GM18951 (cell line): Measurements from ENCODE around the gene KAT2A.

Source experiments
- POLR2A ChIP-seq: IDR thresholded peaks from 4 replicates; pipeline ENCODE4 v1.6.1; 2011; ENCODE audit warnings: mild to moderate bottlenecking; ENCODE audit not compliant: insufficient read length, insufficient read depth; ENCODE audit errors: extremely low read depth
- in situ Hi-C: fragments of 300-500 bp; cut with MboI; formaldehyde crosslinking; loops from one replicate; pipeline ENCODE4 v1.12.0; 2022; ENCODE audit warnings: low sequenced_read_pairs, mixed read lengths, inconsistent platforms; ENCODE audit not compliant: unreplicated experiment

Gene KAT2A

GRCh38 chr17:42116705-42117396 lies 4.3 kb downstream of the KAT2A start:
- TF ChIP-seq POLR2A, result no peak
- in situ Hi-C loops, result loop anchor here (10.0 kb wide), 2 partner anchors 92 to 152 kb away; partner anchors contain the start of genes CNP and NKIRAS2

GRCh38 chr17:42114118-42114517 lies 7.0 kb downstream of the KAT2A start:
- in situ Hi-C loops, result loop anchor here (10.0 kb wide), 2 partner anchors 89 to 149 kb away; partner anchors contain the start of genes CNP and NKIRAS2
- no peak for TF ChIP-seq POLR2A

- no peak for TF ChIP-seq POLR2A
- in situ Hi-C loops, result loop anchor here (10.0 kb wide), 2 partner anchors 89 to 149 kb away; partner anchors contain the start of genes CNP and NKIRAS2
Observed at GRCh38 chr17:42113293-42114069, 7.7 kb downstream of the KAT2A start.

- in situ Hi-C loops, result loop anchor here (10.0 kb wide), 2 partner anchors 88 to 148 kb away; partner anchors contain the start of genes CNP and NKIRAS2
- peak; percentile 90 for TF ChIP-seq POLR2A
Observed at GRCh38 chr17:42112552-42113176, 8.5 kb downstream of the KAT2A start, which contains the start of gene DHX58. TSS of gene DHX58 (minus strand) at chr17:42112714. CDS start at chr17:42111892, 822 bp downstream.

GRCh38 chr17:42111871-42112551 lies 9.2 kb downstream of the KAT2A start:
- in situ Hi-C loops, result loop anchor here (10.0 kb wide), 2 partner anchors 87 to 147 kb away; partner anchors contain the start of genes CNP and NKIRAS2
- TF ChIP-seq POLR2A, result no peak

DNA sequence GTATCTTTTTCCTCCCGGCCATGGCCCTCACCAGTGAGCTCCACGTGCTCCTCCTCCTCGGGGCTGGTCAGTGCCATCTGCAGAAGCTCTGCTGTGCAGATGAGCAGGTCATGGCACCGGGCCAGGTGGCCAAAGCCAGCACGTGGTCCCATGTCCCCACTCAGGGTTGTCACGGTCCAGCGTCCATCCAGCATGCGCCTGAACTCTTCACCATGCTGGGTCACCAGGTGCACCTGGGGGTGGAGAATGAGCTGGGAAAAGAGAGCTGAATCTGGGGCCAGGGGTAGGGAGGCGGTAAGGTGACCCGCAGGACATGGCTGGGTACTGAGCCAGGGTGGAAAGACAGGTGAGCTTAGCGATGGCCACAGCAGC lies 9.9 kb downstream of the KAT2A start:
- in situ Hi-C loops, result loop anchor here (10.0 kb wide), 2 partner anchors 86 to 146 kb away; partner anchors contain the start of genes CNP and NKIRAS2
- TF ChIP-seq POLR2A, result no peak

DNA sequence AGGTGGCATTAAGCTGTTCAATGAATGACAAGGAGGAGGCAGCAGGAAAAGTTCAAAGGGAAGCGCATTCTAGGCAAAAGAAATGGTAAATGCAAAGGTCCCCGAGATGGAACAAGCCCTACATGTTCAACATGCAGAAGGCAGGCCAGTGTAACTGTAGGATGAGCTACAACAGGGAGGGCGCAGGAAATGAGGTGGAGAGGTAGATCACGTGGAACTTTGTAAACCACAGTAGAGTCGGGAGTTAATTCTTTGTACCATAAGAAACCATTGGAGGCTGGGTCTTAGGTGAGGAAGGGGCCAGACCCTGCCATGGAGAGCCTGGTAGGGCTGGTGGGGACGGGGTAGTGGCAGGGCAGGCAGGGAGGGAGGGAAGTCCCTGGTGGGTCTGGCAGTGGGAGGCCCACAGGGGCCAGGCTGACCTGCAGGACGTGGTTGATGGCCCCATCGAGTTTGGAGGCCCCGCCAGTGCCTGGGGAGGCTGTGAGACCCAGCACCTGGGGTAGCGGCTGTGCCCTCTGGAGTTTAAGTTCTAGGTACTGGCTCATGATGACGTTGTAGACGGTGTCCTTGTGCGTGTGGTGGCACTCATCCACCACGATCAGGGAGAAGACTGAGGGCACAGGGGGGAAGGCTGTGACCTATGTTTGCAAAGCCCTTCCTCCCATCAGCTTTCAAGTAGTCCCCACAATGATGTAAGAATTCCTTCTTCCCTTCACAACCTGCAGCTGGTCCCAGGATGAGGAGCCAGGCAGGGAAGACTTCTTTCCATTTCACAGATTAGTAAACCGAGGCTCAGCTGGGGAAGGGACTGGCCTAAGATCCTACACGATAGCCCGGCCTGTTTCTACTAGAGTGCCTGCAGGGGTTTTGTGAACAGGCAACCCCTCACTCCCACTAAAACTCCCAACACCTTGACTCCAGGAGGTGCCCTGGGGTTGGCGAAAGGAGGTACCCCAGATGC lies 10.6 kb downstream of the KAT2A start:
- in situ Hi-C loops, result loop anchor here (10.0 kb wide), 2 partner anchors 86 to 146 kb away; partner anchors contain the start of genes CNP and NKIRAS2
- no peak for TF ChIP-seq POLR2A

GRCh38 chr17:42109086-42109485 lies 12.1 kb downstream of the KAT2A start:
- TF ChIP-seq POLR2A, result no peak
- in situ Hi-C loops, result no loop called here

DNA sequence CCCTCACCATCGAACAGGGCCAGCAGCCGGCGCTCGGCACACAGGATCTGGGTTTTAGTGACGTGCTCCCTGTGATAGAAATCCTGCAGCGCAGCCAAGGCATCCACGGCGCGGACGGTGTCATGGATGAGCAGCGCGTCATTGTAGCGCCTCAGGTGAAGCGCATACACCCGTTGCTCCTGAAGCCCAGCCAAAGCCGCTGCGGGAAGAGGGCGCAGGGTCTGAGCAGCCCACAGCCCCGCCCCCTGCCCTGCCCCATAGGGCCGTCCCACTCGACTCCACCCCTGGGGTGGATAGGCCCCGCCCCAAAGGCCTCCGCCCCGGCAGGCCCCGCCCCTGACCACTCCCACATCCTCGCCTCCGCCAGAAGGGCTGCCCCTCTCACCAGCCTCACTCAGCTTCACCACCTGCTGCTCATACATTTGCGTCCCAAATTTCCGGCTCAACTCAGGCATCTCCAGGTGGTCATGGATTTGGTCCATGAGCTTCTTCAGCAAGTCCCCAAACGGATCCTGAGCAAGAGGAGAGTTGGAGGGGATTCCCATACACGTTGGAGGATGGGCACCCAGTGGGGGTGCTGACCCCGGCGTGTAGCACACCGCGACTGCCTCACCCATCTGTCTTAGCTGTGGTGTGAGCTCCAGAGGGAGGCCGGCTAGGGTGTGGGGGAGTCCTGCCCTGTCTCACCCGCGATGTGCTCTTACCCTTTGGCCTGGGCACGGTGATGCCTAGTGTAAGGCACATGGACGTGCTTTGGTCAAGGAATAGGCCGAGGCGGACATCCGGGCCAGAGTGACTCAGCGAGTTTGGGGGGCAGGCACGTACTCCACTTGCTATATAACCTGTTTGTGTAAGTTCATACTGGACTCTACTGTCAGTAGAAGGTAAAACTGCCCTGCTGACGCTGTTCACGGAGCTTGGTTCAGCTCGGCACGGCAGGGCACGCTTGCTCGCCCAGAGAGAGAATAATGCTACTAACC lies 13.3 kb downstream of the KAT2A start:
- in situ Hi-C loops, result no loop called here
- peak; percentile 34 for TF ChIP-seq POLR2A

- in situ Hi-C loops, result no loop called here
- TF ChIP-seq POLR2A, result no peak
Observed at GRCh38 chr17:42107124-42107523, 14.0 kb downstream of the KAT2A start.

GRCh38 chr17:42106009-42106408 lies 15.2 kb downstream of the KAT2A start:
- no peak for TF ChIP-seq POLR2A
- in situ Hi-C loops, result no loop called here

- no peak for TF ChIP-seq POLR2A
Observed at GRCh38 chr17:42104264-42104663, 16.9 kb downstream of the KAT2A start.

More at GRCh38 chr17:42104264-42104663, 16.9 kb downstream of the KAT2A start:
- in situ Hi-C loops, result no loop called here
